ENCODE results near the gene DDX60. TPM values are rescaled to one million over a fixed set of nuclear protein-coding genes. Genes with fewer than 3 reads are reported as not detected.
"Not testable (repeated sequence)": the region's sequence is repeated elsewhere in the genome, so short reads cannot be mapped to it uniquely, and the experiment has no call there.

The DDX60 gene
- total RNA-seq, 1 donor from 2014 or later = 18.1 TPM

DNA sequence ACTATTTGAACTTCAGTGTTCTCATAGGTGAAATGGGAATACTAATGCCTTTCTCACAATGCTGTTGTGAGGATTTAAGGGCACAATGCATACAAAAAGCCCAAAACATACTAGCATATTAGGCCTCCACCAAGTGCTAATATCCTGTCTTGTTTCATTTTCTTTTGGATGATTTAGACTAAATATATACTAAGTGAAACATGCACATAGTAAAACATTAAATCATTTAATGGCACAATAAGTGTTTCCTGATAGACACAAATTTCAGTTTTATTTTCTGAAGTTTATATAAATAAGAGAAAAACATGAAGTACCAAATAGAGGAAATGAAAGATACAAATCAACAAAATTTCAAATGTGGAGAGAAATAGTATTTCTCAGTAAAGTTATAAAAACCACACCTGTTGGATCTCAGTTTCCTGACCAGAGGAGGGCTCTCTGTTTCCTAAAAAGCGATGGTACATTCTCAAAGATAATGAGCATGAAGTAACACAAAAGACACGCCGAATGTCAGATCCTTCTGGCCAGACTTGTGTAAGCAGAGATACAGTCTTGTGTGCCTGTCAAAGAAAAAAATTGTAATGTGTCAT is 25.1 kb downstream of the DDX60 start:
- no peak for DNase-seq (ENCODE audit: low read depth, low spot score)

DNA sequence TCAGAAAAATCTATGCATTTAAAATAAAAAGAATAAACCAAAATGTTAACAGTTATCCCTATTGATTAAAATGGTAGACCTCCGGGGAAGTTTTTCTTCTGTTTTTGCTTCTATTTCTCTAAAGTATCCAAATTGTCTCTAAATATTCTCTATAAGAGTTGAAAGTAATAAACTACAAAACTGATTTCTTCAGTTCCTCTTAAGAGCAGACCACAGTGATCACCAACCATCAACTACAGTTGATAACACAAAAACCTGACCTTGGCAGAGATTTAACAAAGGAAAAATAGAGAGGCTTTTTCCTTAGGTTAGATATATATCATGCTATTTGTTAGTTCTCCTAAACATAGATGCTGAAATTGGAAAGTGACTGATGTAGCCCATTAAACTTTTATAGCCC is 27.3 kb downstream of the DDX60 start:
- no peak for DNase-seq (ENCODE audit: low read depth, low spot score)

DNA sequence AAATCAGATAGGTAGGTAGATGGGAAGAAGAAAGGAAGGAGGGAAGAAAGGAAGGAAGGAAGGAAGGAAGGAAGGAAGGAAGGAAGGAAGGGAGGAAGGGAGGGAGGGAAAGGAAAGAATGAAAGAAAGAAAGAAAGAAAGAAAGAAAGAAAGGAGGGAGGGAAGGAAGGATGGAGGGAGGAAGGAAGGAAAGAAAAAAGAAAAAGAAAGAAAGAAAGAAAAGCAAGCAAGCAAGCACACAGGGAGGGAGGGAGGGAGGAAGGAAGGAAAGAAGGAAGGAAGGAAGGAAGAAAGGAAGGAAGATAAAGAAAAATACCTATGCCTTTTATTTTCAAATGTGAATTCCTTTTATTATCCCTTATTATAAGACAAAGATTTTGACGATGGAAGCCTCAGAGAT is 32.7 kb downstream of the DDX60 start:
- DNase-seq (ENCODE audit: low read depth, low spot score) = not testable (repeated sequence)

DNA sequence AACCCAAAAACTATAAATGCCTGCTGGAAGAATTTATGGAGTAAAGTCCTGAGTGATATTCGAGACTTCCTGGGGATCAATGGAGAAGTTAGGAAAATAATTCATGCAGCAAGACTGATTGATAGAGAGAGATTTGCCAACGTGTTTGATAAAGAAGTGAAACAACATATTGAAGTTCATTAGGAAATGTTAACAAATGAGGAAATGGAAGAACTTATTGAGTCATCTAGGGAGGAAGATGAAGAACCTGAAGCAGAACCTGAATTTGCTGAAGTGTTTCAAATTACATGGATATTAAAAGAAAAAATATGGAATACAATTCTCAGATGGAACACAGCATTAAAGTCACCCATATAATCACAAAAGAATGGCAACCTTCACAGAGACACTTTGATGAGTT is 39.0 kb downstream of the DDX60 start:
- DNase-seq (ENCODE audit: low read depth, low spot score) = no peak

DNA sequence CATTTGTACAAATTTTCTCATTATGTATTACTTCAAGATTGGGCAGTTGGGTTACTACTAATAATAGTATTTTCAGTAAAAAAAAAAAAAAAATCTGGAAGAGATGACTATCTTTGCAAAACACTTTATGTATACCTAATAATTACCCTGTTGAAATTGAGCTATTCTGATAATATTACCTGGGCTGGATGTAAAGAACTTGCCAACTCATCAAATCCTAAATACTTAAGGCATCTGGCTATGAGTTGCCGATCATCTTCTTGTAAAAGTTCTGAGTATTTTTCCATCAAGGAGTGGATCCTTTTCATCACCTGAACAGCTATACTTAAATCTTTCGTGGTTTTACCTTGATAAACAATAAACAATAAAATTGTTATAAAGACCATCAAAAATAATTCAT is 42.7 kb downstream of the DDX60 start:
- no peak for DNase-seq (ENCODE audit: low read depth, low spot score)

DNA sequence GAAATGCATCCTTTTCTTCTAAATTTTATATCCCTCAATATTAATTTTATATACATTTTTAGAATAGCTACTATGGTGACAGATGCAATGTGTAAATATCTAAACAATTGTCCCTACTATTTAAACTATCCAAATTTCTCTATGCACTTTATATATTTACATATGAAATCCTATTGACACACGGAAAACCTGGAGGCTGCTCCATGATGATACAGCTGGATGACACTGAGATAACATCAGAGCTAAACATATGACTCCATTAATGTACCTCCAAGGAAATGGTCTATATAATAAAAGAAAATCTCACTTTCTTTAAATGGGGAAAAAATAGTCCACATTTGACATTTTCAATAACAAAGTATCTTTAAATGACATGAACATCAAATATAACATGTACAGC is 43.7 kb downstream of the DDX60 start:
- no peak for DNase-seq (ENCODE audit: low read depth, low spot score)

DNA sequence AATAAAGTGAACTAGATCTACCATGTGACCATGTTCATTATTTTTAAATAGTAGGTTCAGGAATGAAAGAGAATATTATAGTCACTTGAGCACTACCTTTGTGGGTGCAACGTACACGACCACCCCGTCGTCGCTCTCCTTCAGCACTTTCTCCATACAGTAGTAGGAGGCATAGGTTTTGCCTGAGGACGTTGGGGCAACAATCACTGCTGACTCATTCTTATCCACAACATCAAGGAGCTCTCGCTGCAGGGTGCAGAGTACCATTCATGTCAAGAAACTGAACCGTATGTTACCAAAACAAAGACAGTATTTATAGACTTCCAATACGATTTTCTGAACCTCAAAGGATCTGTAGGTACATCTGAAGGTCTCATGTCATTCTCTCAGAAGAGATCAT is 44.7 kb downstream of the DDX60 start:
- no peak for DNase-seq (ENCODE audit: low read depth, low spot score)

DNA sequence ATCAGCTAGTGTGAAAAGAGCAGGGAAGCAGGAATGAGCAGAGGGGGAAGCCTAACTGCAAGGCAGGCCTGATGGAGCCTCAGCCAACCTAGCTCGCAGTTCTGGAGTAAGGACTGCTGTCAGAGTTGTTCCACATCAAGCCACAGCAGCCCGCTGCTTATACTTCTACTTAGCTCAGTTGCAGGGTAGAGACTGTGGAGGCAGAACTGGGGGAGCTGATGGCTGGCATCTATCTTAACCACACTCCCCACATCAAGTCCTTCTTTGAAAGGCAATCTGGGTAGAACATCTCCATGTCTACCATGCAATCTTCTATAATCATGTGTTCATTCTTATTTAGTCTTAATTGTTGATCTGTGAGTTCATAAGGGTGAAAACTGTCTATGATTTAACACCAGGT is 46.1 kb downstream of the DDX60 start:
- no peak for DNase-seq (ENCODE audit: low read depth, low spot score)

DNA sequence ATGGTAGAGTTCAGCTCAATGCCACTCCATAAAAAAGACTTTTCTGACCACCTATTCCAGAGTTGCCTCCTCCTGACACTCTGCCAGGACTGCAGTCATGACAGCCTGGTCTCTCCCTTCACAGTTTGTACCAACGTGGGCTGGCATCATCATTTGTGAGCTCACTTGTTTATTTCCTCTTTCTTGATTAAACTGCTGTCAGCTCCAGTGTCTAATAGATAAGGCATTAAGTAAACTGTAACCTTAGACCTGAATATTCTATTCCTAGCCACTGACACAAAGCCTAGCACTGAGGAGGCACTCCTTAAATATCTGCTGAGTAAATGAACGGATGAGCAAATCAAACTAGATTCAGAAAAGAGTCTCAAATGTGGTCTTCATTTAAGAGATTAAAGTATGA is 48.7 kb downstream of the DDX60 start:
- no peak for DNase-seq (ENCODE audit: low read depth, low spot score)

DNA sequence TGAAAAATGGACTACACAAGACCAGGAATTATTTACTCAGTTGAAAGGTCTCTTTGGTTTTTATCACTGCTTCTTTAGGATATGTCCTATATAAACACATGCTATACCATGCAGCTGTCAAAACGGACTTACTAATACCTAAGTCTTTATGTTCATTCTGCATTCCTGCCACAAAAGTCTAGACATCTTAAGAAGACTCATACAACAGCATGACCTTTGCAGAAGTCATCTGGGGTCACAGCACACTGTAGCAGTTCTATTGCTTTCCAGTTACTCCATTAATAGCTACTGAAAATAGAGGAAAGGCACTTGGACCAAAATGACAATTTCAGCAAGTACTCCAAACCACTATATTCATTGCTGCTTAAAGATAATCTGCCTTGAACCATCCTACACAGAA is 53.2 kb downstream of the DDX60 start:
- DNase-seq (ENCODE audit: low read depth, low spot score) = no peak

DNA sequence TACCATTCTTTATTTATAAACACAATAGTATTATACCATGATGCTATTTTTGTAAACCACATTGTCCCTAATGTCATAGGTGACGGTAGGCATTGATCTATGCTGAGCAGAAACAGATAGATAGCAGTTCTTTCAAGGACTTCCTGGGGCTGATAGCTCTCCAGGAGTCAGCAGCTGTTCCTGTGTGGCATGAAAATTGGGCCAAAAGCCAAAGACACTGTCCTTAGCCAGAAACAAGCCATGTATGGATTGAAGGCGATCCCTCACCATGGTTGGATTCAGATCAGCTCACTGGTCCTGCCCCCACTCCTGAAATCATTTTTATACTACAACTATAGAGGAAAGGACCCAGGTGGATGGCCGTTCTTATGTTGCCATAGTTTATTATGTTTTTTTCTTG is 53.6 kb downstream of the DDX60 start:
- no peak for DNase-seq (ENCODE audit: low read depth, low spot score)

DNA sequence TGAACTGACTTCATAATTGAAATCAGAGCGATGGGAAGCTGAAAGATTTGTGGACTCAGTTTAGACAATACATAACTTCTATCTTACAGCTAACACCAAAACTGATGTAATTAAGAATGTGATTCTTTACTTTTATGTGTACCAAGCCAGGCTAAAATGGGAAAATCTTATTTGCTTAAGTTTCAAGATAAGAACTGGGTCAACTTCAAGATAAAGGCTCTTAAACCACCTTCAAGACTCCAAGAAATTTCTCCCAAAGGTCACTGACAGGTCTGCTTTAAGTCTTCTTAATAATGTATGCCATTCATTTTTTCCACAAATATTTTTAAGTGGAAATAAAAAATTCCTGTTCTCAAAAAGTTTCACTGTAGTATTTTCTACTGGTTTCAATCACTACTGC is 55.5 kb downstream of the DDX60 start:
- no peak for DNase-seq (ENCODE audit: low read depth, low spot score)

DNA sequence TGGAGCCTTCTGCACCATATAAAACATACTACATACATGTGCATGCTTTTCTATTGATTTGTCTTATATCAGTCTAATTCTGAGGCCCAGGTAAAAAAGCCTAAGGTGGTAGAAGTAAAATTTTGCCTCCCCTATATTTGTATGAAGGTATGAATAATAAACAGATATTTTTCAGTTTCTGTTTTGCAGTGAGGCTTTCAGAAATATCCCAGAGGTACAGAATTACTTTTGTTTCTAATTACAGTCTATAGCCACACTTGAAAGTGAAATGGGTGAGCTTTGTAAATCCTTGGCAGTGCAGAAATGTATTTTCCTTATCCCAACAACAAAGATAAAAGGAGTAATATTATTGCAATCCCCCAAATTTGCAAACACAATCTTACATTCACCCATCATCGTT is 59.5 kb downstream of the DDX60 start:
- no peak for DNase-seq (ENCODE audit: low read depth, low spot score)

DNA sequence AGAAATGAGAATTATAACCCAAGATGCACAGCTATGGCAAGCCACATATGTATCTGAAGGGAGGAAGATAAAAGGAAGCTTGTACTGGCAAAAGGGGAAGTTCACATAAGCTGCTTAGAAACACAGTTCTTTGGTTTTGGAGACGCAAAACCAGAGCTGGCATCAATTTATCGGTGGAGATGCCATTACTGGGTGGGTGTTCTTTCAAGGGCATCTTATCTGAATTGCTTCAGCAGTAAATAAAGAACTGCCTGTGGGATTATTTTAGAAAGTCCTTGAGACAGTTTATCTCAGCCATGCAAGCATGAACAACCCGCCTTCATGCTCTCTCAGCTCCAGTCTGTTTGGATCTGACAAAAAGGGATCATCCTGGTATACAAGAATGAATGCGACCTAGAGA is 60.8 kb downstream of the DDX60 start:
- DNase-seq (ENCODE audit: low read depth, low spot score) = no peak

DNA sequence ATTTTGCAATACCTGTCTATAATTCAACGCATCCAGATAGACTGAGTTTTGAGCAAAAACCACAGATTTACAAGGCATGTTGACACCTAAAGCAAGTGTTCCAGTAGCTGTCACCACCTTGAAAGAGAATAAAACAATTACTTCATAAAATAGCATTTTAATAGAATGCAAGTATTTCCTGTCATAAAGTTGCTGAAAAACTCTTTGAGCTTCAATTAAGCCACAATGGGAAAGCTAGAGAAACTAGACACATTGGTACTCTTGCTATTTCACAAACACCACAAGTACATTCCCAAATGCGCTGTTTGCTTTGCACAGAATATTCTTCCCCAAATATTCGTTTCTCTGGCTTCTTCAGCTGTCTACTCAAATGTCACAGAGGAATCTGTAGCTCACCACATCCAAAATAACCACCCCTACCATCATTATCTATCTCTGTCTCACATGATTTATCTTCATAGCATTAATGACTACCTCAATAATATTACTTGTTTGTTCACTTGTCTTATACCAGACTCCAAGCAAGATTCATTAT is 70.3 kb downstream of the DDX60 start:
- DNase-seq (ENCODE audit: low read depth, low spot score) = no peak

DNA sequence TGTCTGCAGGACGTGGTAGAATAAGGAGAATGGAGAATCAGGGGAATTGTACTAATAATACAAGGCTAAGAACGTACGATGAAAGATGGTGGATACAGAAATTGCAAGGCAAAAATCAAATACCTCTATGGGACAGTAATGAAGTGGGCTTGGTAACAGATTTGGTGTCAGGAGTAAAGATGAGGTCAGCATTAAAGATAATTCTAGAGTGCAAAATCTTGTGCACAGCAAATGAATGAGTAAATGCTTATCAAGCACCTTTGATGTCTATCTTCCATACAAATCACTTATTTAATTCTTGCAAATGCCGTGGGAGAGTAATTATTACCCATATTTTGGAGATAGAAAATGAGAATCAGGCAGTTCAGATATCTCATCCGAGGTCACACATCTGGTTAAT is 70.9 kb downstream of the DDX60 start:
- DNase-seq (ENCODE audit: low read depth, low spot score) = no peak

DNA sequence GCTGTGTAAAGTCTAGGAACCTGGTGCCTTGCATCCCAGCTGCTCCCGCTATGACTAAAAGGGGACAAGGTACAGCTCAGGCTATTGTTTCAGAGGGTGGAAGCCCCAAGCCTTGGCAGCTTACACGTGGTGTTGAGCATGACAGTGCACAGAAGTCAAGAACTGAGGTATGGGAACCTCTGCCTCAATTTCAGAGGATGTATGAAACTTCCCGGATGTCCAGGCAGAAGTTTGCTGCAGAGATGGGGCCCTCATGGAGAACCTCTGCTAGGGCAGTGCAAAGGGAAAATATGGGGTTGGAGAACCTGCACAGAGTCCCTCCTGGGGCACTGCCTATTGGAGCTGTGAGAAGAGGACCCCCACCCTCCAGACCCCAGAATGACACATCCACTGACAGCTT is 76.6 kb downstream of the DDX60 start:
- DNase-seq (ENCODE audit: low read depth, low spot score) = no peak

DNA sequence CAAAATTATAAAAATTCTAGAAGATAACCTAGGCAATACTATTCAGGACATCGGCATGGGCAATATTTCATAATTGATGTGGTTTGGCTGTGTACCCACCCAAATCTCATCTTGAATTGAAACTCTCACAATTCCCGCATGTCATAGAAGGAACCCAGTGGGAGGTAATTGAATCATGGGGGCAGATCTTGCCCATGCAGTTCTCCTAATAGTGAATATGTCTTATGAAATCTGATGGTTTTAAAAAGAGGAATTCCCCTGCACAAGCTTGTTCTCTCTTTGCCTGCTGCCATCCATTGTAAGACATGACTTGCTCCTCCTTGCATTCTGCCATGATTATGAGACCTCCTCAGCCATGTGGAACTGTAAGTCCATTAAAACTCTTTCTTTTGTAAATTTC is 77.7 kb downstream of the DDX60 start:
- no peak for DNase-seq (ENCODE audit: low read depth, low spot score)

DNA sequence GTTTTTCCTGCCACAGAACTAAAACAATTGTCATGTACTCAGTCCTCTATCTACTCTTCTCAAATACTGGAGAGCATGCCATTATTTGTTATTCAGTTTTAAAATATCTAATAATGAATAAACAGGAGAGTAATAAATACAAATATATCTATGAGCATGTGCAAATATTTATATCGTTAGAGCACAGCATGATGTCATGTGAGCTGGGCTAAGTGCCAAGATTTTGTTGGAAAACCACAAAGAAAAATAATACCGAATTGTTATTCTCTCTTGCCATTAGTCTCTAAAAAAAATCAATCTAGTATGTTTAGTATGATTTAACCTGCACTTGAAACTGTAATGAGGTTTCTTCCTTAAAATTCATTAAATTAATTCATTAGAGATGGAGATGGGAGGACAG is 97.3 kb downstream of the DDX60 start:
- DNase-seq (ENCODE audit: low read depth, low spot score) = peak; percentile 53

DNA sequence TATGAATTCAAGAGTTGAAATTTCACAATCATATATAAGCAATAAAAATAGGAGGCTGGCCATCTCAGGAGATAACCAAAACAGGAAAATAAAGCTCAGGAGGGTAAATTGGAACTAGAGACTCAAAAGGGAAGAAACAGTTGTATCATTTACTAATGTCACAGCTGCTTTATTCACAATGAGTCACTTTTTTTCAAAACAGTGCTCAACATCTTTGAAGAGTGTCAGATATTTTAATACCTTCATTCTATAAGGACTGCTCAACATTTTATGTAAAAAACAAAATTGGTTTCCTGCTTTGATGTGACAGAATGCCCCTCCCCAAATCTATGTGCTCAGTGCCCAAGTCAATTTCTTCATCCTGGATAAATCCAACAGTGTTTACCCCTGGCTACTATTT is 97.7 kb downstream of the DDX60 start:
- DNase-seq (ENCODE audit: low read depth, low spot score) = no peak

DNA sequence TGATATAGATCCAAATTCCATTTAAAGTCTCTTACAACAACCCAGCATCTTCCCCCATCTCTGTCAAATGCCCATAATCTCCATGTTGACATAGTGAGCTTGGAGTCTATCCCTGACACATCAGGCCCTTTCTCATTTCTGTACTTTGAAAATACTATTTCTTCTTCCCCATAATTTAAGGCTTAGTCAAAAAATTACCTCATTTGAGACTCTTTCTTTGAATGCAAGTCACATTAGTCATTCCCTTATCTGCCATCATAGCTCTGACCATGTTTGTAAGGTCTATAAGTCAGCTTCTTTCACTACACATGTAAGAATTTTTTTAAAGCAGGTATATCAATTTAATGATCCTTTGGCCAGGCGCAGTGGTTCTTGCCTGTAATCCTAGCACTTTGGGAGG is 99.9 kb downstream of the DDX60 start:
- peak; percentile 29 for DNase-seq (ENCODE audit: low read depth, low spot score)

DNA sequence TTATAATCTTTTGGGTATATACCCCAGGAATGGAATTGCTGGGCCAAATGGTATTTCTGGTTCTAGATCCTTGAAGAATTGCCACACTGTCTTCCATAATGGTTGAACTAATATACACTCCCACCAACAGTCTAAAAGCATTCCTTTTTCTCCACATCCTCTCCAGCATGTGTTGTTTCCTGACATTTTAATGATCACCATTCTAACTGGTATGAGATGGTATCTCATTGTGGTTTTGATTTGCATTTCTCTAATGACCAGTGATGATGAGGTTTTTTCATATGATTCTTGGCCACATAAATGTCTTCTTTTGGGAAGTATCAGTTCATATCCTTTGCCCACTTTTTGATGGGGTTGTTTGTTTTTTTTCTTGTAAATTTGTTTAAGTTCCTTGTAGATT is 105.0 kb downstream of the DDX60 start:
- DNase-seq (ENCODE audit: low read depth, low spot score) = not testable (repeated sequence)

DNA sequence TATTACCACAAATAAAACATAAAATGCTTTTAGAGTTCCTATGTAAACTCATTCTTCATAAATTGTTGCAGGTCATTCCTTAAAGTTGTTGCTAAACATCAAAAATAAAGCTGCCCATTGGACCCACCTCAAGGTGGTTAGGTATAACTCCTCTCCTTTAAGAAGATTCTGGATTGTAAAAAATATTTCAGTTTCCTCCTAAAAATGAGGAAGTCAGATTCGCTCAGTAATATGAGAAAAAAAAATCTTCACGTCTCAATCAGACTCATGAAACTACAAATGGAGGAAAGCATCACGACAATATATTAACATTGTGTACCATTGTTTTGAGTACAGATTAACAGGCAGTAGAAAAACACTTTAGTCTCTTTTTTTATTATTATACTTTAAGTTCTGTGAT is 105.9 kb downstream of the DDX60 start:
- no peak for DNase-seq (ENCODE audit: low read depth, low spot score)

All from pulmonary artery endothelial cell (primary cell).